CD4-positive, alpha-beta T cell treated with Interleukin-15 for 1 hour (primary cell): Measurements from ENCODE around the gene SOCS3.
A peak's percentile ranks its signal among the peaks of the same experiment; 100 is the strongest.

Source experiments
- DNase-seq: peaks from one replicate; pipeline ENCODE4 v3.0.0-alpha.2; 2020

The SOCS3 gene

GRCh38 chr17:78390241-78391050, 30.6 kb upstream of the SOCS3 start:
- DNase-seq, result no peak

GRCh38 chr17:78387977-78388941, 28.4 kb upstream of the SOCS3 start:
- DNase-seq, result peak; percentile 66

DNA sequence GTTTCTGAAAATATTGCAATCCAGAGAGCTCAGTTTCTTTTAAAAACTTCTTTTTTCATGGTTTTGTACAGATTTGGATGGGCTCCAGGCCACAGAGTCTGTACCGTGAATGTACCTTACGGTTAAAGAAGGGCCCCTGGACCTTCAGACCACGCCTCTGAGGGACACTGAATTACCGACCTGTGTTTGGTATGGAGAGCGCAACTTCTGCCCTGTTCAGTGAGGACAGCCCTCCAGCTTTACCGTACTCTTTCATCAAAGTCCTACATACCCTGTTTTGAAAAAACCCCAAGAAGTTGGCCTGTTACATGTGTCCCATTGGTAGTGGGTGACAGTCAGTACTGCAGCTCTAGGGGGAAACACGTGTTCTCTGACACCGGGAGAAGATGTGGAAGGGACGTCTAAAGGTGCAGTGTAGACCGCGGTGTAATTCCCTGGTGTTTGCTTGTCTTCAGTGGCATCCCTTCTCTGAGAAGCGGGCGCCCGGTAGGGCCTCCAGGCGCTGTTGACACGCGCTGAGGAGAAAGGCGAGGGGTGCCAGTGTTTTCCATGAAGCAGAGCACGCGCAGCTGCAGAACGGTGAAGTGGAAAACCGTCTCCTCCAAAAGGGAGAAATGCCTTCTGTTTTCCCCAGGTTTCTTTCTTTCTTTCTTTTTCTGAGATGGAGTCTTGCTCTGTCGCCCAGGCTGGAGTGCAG, 24.8 kb upstream of the SOCS3 start:
- no peak for DNase-seq

GRCh38 chr17:78383725-78384471, 24.0 kb upstream of the SOCS3 start:
- DNase-seq, result peak; percentile 77

GRCh38 chr17:78381601-78382232, 21.8 kb upstream of the SOCS3 start:
- DNase-seq, result peak; percentile 55

GRCh38 chr17:78380370-78380769, 20.5 kb upstream of the SOCS3 start:
- no peak for DNase-seq

- no peak for DNase-seq
Observed at GRCh38 chr17:78379131-78379491, 19.2 kb upstream of the SOCS3 start.

- DNase-seq, result peak; percentile 74
Observed at GRCh38 chr17:78378225-78379130, 18.6 kb upstream of the SOCS3 start, which contains the start of gene PGS1. Gene PGS1, plus strand, starts transcription at chr17:78378649. Its CDS starts 17 bp downstream, at chr17:78378666.

- DNase-seq, result no peak
Observed at GRCh38 chr17:78377858-78378224, 18.0 kb upstream of the SOCS3 start.

DNA sequence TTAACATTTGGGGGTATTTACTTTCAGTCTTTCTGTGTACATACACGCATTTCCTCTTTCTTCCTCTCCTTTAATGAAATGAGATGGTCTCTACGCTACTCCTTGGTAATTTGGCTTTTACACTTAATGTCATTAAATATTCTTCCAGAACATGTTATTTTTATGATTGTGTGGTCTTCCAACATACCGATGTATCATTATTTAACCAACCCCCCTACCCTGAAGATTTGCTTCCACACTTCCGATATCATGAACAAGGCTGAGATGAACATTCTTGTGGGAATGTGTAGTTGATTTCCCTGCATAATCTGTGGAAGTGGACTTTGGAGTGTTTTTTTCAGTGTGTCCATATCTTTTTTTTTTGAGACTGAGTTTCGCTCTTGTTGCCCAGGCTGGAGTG, 16.3 kb upstream of the SOCS3 start:
- DNase-seq, result no peak

GRCh38 chr17:78375401-78376151, 15.7 kb upstream of the SOCS3 start:
- no peak for DNase-seq

- DNase-seq, result no peak
Observed at GRCh38 chr17:78374631-78375274, 14.9 kb upstream of the SOCS3 start.

- no peak for DNase-seq
Observed at GRCh38 chr17:78374189-78374588, 14.3 kb upstream of the SOCS3 start.

DNA sequence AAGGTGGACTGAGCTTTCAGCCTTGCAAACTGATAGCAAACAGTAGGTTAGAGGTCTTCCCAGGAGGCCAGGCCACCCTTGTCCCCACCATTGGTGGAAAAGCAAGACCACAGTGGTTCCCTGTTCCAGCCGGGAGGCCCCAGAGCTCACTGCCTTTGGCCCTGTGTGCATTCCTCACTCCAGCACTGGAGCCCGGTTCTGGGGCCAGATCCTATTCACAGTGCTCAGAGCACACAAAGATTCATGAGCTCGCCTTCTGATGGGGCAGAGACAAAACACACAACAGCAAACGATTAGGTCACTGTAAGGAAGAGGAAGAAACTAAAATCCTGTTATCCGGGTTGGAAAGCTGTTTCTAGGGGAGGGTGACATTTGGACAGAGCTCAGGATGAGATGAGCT, 13.0 kb upstream of the SOCS3 start:
- no peak for DNase-seq

- no peak for DNase-seq
Observed at GRCh38 chr17:78371056-78371455, 11.2 kb upstream of the SOCS3 start.

DNA sequence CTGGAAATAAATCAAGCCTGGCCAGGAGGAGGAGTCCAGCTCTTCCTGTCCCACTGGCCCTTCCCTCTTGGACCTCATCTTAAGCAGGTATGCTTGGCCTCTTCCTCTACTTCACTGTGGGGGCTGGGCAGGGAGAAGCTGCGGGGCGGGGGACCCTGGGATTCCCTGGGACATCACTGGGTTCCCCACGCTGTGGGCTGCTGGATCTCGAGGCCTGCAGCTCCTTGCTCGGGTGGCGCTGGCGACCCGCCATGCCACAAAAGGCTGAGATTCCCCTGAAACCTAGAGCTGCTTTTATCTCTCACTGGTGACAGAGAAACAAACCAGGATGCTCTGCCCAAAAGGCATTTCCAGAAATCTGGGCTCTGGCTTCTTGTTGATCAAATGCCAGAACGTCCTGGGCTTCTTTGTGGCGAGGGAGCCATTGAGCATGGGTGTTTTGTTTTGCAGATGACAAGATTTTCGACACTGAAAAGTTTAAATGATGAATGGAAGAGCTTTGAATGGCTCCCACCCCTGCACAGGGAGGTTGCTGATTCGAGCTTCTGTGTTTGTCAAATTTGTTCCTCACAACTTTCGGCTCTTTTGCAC, 10.0 kb upstream of the SOCS3 start:
- DNase-seq, result no peak

- no peak for DNase-seq
Observed at GRCh38 chr17:78368854-78369495, 9.1 kb upstream of the SOCS3 start.

- no peak for DNase-seq
Observed at GRCh38 chr17:78368348-78368747, 8.5 kb upstream of the SOCS3 start.

DNA sequence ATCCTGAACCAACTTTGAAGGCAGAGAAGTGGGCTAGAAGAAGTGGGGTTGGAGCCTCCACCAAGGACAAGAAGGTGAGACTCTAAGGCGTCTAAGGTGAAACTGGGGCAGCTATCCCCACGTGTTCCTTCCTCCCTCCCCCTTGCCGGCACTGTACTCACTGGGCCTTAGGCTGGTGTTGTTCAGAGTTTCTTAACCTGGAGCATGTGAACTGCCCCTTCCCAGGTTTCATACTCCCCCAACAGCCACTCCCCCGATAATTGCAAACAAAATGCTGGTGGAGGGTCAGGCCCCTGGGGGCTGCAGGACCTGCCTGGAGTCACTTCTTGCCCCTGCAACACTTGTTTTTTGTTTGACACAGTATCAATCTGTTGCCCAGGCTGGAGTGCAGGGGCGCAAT, 7.3 kb upstream of the SOCS3 start:
- DNase-seq, result no peak
